Effector memory CD4-positive, alpha-beta T cell (primary cell): Measurements from ENCODE around the gene CNPY1.

ENCODE experiments used
- DNase-seq, 3 donors: peaks; one replicate each; pipeline ENCODE4 v3.0.0-alpha.2; 2020
- H3K27ac ChIP-seq: 2 replicates; pipeline ENCODE4 v1.7.0; 2013; ENCODE audit warnings: mild to moderate bottlenecking, low read length, moderate library complexity; ENCODE audit not compliant: insufficient read depth, poor library complexity, severe bottlenecking
- H3K27me3 ChIP-seq: replicated peaks from 2 replicates; pipeline ENCODE4 v1.7.0; 2013; ENCODE audit warnings: mild to moderate bottlenecking, low read length; ENCODE audit not compliant: insufficient read depth, control insufficient read depth, poor library complexity, severe bottlenecking
- H3K36me3 ChIP-seq: 2 replicates; pipeline ENCODE4 v1.7.0; 2013; ENCODE audit warnings: mild to moderate bottlenecking, low read length, moderate library complexity; ENCODE audit not compliant: control insufficient read depth, insufficient read depth
- H3K4me1 ChIP-seq: 2 replicates; pipeline ENCODE4 v1.7.0; 2013; ENCODE audit warnings: low read length, mild to moderate bottlenecking; ENCODE audit not compliant: control insufficient read depth, insufficient read depth, poor library complexity, severe bottlenecking
- H3K4me3 ChIP-seq: 2 replicates; pipeline ENCODE4 v1.7.0; 2013; ENCODE audit warnings: low read length, low read depth, mild to moderate bottlenecking; ENCODE audit not compliant: insufficient read depth, poor library complexity, severe bottlenecking
- H3K9me3 ChIP-seq: 2 replicates; pipeline ENCODE4 v1.7.0; 2013; ENCODE audit warnings: mild to moderate bottlenecking, low read length, moderate library complexity; ENCODE audit not compliant: control insufficient read depth

CNPY1 gene

DNA sequence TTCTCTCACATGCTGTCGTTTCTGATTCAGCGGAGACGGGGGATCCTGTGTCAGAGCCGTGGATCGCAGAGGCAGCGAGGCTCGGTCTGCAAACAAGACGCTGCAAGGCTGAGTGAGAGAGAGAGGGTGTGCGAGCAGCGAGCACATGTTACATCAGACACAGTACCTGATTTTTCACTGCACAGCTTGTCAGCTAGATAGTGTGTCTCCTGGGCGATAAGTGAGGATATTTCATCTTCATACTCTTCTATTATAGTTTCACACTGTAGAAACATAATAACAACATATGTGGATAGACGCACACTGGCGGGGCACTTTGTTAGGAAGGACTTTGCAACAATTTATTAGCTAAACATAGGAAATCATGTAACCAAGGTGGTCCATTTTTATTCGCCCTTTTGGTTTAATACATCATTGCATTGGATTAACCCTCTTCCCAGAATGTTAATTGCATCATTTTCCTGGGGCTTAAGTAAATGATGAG, 39.5 kb downstream of the CNPY1 start:
- Histone ChIP-seq H3K4me1 (peaks cover 12% of the 10 kb centered on the region), H3K9me3 (no peaks in the 10 kb centered on the region), H3K27me3 (peaks cover 56% of the 10 kb centered on the region), H3K36me3 (no peaks in the 10 kb centered on the region), H3K4me3 (no peak overlapping the region), H3K27ac (no peak overlapping the region)
- no peak for DNase-seq

DNA sequence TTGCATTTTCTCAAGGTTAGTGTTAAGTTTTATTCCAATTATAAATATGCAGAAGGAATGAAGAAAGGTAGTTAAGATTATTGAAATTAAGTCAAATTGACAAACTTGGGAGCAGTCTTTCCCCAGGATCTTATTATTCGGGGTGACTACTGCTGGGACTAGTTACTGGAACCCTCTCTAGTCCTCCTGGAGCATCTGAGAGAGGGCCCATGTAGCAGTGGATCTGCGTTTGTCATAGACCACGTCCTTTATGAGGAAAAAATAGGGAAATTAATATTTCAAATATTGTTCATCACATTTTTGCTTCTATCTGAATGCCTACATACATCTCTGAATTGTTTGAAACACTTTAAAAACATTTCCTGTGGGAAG, 41.0 kb downstream of the CNPY1 start:
- Histone ChIP-seq H3K9me3 (no peaks in the 10 kb centered on the region), H3K4me1 (peaks cover 12% of the 10 kb centered on the region), H3K27me3 (peaks cover 61% of the 10 kb centered on the region), H3K4me3 (no peak overlapping the region), H3K36me3 (no peaks in the 10 kb centered on the region), H3K27ac (no peak overlapping the region)
- no peak for DNase-seq

DNA sequence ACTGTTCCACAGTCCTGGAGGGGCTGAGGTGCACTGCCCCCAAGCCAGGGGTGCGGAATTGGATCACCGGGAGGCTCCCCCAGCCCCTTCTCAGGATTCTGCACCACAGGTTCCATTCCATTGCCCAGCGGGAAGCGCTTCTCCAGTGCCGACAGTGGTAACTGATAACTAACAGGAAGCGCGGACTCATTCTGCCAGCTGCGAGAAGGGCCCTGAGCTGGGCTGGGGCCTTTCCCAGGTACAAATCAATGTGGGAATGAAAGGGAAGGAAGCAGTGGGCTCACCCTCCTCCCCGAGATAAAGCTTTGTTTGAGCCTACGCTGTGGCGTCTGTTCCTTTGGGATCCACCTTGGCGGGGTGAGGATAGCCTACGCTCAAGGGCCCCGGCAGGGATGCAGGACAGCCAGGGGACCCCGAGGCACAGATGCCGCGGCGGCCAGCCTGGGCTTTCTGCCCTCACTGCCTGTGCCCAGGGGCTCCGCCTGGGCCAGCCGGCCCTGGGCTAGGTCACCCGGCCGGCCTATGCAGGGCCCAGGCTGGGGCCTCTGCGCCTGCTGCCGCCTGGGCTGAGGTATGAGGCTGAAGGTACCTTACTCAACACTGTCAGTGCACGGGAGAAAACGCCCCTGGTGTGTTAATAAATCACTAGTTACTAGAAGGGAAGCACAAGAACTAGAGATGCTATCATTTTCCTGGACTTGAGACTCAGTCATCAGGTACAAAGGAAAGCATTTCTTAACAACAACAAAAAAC, 49.0 kb downstream of the CNPY1 start:
- Histone ChIP-seq H3K4me3 (no peak overlapping the region), H3K9me3 (no peaks in the 10 kb centered on the region), H3K27ac (no peak overlapping the region), H3K36me3 (no peaks in the 10 kb centered on the region), H3K27me3 (peaks cover 6% of the 10 kb centered on the region), H3K4me1 (no peaks in the 10 kb centered on the region)
- DNase-seq, result no peak

DNA sequence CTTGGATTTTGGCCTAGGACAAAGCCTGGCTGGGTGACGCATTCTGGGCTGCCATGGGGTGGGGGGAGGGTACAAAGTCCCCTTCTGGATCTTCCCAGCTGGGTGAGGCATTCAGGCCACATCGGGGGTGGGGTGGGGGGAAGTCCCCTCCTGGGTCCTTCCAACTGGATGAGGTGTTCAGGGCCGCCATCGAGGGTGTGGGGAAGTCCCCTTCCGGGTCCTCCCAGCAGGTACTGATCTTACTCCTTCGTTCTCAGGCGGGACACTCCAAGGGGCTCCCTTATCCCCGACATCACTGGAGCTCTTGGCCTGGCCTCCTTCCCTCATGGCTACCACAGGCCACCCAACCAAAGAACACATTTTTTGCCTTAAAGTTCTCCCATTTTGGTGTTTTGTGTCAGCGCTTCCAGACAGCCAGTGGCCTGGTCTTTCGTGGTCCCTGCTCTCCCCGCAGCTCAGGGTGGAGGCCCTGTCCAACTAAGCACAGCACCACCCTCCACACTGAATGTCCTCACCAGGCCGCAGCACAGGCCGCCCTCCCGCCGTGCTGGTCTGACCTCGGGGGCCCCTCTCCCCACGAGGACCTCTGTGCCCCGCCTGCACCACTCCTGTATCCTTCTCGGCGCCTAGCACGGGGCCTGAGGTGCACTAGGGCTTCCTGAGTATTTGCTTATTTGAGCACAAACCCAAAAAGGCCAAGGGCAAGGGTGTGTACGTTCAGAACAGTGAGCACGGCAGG, 49.9 kb downstream of the CNPY1 start:
- Histone ChIP-seq H3K9me3 (no peaks in the 10 kb centered on the region), H3K27ac (no peak overlapping the region), H3K36me3 (no peaks in the 10 kb centered on the region), H3K4me3 (no peak overlapping the region), H3K4me1 (no peaks in the 10 kb centered on the region), H3K27me3 (peaks cover 3% of the 10 kb centered on the region)
- DNase-seq, result no peak

DNA sequence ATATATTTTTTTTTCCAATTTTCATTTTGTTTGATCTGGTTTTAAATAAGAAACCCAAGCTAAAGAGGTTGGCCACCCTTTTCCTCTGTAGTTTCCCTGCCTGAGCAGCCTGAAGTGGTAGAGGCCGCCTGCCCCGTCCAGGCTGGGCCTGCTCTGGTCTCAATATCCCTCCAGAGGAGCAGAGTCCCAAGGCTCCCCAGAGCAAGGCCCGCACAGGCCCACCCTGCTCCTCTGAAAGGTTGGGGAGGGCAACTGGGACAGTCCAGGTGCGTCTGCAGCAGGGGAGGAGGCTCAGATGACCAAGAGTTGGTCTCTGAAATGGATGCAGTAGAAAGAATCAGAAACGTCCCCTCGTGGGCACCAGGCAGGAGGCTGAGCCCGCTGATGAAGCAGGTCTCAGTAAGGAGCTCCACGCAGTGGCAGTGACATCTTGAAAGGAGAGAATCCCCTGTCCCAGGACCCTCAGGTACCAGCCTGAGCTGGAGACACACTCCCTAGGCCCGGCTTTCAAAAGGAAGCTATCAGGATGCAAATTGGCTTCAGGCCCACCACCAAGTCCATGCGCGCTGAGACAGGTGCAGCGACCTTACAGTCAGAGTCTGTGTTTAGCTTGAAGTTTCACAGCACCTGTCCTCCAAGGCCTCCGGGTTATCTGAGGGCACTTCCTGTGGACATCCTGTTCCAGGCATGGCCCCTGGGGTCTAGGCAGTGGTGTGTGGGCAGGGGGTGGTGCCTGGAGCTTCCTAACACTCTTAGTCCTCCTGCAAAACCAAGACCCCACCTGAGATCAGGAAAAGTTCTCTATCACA, 50.7 kb downstream of the CNPY1 start:
- Histone ChIP-seq H3K27ac (no peak overlapping the region), H3K4me1 (no peaks in the 10 kb centered on the region), H3K9me3 (no peaks in the 10 kb centered on the region), H3K27me3 (no peaks in the 10 kb centered on the region), H3K36me3 (no peaks in the 10 kb centered on the region), H3K4me3 (no peak overlapping the region)
- no peak for DNase-seq

DNA sequence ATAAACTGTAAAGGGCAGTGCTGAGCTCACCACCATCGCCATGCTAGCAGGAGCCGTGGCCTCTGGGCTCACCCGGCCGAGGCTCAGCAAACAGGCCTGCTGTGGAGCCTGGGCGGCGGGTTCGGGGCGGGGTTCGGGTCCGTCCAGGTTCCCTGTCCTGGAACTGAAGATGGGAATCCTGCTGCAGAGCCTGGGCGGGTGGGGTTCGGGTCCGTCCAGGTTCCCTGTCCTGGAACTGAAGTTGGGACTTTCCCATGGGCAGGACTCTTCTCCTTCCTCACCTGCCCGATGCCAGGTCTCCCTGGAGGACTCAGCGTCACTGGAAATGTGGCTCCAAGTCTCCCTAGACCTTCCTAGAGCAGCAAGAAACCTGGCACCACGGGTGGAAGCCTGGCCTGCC, 51.8 kb downstream of the CNPY1 start:
- no peaks in the 10 kb centered on the region for H3K9me3 ChIP-seq
- H3K4me1 ChIP-seq, result no peaks in the 10 kb centered on the region
- H3K27me3 ChIP-seq, result no peaks in the 10 kb centered on the region
- no peak overlapping the region for H3K4me3 ChIP-seq
- no peaks in the 10 kb centered on the region for H3K36me3 ChIP-seq
- H3K27ac ChIP-seq, result no peak overlapping the region
- no peak for DNase-seq

DNA sequence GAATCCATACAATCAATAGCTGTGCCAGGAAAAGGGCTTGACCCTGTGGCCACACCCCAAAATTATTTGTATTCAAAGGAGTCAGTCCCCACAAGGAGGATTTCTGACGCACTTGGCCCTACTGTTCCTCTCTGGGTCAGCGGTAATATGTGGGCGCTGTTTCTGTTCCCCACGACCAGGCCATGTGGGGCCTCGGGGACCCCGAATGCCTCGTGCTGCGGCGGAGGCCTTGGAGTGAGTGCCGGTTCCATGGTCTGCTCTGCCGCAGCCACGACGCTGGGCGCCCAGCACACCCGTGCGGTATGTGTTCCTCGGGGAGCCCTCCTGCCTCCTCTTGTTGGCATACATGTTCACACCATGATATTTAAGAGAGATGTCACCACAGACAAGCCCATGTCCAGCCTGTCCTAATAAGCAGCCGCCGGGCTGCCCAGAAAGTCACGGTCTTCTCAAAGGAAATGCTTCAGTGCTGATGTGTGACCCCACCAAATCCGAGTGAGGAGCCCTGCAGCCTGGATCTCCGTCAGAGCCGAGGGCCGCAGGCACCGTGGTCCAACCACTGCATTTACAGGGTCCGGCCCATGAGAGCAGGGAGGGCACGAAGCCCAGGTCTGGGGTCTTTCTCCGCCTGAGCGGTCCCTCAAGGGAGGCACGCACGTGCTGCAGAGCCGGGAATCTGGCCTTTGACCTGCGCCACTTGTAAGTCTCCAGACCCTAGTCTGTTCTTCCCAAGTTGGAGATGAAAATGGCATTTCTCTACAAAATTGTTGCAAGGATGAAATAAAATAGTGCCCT, 52.4 kb downstream of the CNPY1 start:
- H3K9me3 ChIP-seq, result no peaks in the 10 kb centered on the region
- H3K4me1 ChIP-seq, result no peaks in the 10 kb centered on the region
- H3K4me3 ChIP-seq, result no peak overlapping the region
- no peak overlapping the region for H3K27ac ChIP-seq
- no peaks in the 10 kb centered on the region for H3K27me3 ChIP-seq
- H3K36me3 ChIP-seq, result no peaks in the 10 kb centered on the region
- no peak for DNase-seq

DNA sequence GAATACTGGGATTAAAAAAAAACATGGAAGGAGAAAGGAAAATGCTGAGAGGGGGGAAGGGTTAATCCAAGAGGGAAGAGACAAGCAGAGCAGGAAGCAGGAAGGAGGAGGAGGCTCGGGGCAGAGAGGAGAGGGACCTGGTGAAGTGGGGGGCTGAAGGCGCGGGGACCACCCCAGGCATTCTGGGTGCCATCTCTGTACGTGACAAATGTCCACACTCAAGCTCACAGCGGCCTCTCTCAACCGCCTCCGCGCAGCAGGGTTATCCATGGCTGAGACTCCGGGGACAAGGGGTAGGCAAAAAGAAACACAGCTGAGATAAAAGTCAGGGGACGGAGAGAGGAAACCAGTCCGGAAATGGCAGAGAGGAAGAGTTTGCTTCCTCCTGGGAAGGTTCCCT, 54.5 kb downstream of the CNPY1 start:
- H3K36me3 ChIP-seq, result no peaks in the 10 kb centered on the region
- H3K4me3 ChIP-seq, result no peak overlapping the region
- H3K27me3 ChIP-seq, result no peaks in the 10 kb centered on the region
- H3K9me3 ChIP-seq, result no peaks in the 10 kb centered on the region
- no peak for DNase-seq
- H3K4me1 ChIP-seq, result no peaks in the 10 kb centered on the region
- no peak overlapping the region for H3K27ac ChIP-seq

DNA sequence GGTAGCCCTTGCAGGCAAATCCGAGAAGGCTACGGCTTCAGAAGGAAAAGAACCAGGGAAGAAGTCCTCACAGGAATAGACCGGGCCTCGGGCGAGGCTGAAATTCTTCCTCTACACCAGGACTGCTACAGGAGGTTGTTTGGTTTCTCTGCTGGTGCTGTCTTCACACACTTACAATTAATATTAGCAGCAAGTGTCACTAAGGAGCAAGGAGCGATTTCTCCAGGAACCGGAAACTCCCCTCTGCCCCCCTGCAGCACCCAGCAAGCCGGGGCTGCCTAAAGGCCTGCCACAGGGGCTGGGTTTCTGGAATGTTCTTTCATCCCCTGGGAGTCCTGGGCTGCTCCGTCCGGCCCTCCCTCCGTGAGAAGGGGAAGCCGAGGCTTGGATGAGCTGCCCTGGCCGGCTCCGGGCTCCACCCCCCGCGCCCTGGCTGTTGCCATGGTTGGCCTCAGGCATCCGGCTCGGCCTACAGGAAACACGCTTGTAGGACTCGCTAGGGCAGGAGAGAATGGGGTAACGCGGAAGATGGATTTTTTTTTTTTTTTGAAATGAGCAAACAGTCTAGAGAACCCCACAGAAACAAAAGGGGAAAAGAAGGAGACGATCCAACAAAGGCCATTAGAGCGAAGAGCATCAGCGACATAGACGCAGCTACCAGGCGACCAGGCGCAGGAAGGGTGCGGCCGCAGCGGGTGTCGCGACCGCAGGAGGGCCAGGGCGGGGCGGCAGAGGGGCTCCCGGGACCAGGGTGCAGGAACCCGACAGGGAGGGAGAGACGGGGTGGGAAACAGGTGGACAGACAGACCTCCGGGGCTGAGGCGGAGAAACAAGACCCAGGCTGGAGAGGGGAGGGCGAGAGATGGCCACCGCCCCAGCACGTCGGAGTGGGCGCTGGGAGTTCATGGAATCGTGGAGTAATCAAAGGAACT, 55.4 kb downstream of the CNPY1 start:
- Histone ChIP-seq H3K36me3 (no peaks in the 10 kb centered on the region), H3K4me1 (no peaks in the 10 kb centered on the region), H3K27ac (no peak overlapping the region), H3K27me3 (no peaks in the 10 kb centered on the region), H3K4me3 (peak overlapping the region; percentile 56), H3K9me3 (no peaks in the 10 kb centered on the region)
- no peak for DNase-seq
